Ishikawa (cell line): ENCODE data around the gene AARS2.

Source experiments
- CEBPB ChIP-seq: IDR thresholded peaks from 2 replicates; pipeline ENCODE4 v1.6.1; 2012
- CREB1 ChIP-seq: IDR thresholded peaks from 2 replicates; pipeline ENCODE4 v1.6.1; 2012; ENCODE audit warnings: low read depth
- EGR1 ChIP-seq: IDR thresholded peaks from 2 replicates; pipeline ENCODE4 v1.6.1; 2012
- EP300 ChIP-seq: IDR thresholded peaks from 2 replicates; pipeline ENCODE4 v1.6.1; 2012; ENCODE audit warnings: borderline replicate concordance
- FOXM1 ChIP-seq: IDR thresholded peaks from 2 replicates; pipeline ENCODE4 v1.6.1; 2012; ENCODE audit warnings: low read depth, borderline replicate concordance
- MAX ChIP-seq: IDR thresholded peaks from 2 replicates; pipeline ENCODE4 v1.6.1; 2012
- NFIC ChIP-seq: IDR thresholded peaks from 2 replicates; pipeline ENCODE4 v1.6.1; 2012
- RAD21 ChIP-seq: IDR thresholded peaks from 2 replicates; pipeline ENCODE4 v1.6.1; 2012; ENCODE audit warnings: low read depth
- REST ChIP-seq: IDR thresholded peaks from 2 replicates; pipeline ENCODE4 v1.6.1; 2012; ENCODE audit warnings: low read depth, mild to moderate bottlenecking
- TAF1 ChIP-seq: IDR thresholded peaks from 2 replicates; pipeline ENCODE4 v1.6.1; 2012; ENCODE audit warnings: low read depth, mild to moderate bottlenecking
- TCF12 ChIP-seq: IDR thresholded peaks from 2 replicates; pipeline ENCODE4 v1.6.1; 2012; ENCODE audit warnings: low read depth
- TEAD4 ChIP-seq: IDR thresholded peaks from 2 replicates; pipeline ENCODE4 v1.6.1; 2012
- USF1 ChIP-seq: IDR thresholded peaks from 2 replicates; pipeline ENCODE4 v1.6.1; 2012
- YY1 ChIP-seq: IDR thresholded peaks from 2 replicates; pipeline ENCODE4 v1.6.1; 2012; ENCODE audit warnings: low read depth
- ZBTB7A ChIP-seq: IDR thresholded peaks from 2 replicates; pipeline ENCODE4 v1.6.1; 2012; ENCODE audit warnings: low read depth

The AARS2 gene

GRCh38 chr6:44270526-44271405 is 42.4 kb downstream of the AARS2 start:
- TF ChIP-seq REST (peak; percentile 79), USF1 (no peak), MAX (no peak)

GRCh38 chr6:44269921-44270525 is 43.1 kb downstream of the AARS2 start, which contains the start of gene TMEM151B:
Gene TMEM151B, plus strand, starts transcription at chr6:44270450. Its CDS starts 293 bp downstream, at chr6:44270743.
- TF ChIP-seq USF1 (no peak), TEAD4 (no peak), CREB1 (no peak)

- TF ChIP-seq YY1, result no peak
- no peak for TF ChIP-seq CEBPB
- no peak for TF ChIP-seq CREB1
- no peak for TF ChIP-seq REST
- no peak for TF ChIP-seq EGR1
- TF ChIP-seq ZBTB7A, result no peak
- TF ChIP-seq USF1, result no peak
These were observed 43.8 kb downstream of the AARS2 start for GRCh38 chr6:44269178-44269920.

- TF ChIP-seq EP300 (no peak), NFIC (peak; percentile 51; the same call in 1 of the 2 replicates), RAD21 (peak; percentile 93), FOXM1 (no peak), YY1 (no peak), CREB1 (no peak), USF1 (no peak), TAF1 (no peak), MAX (no peak), TCF12 (0 out of 2 replicates have a peak, but pooled peaks have one; percentile 26), EGR1 (no peak), REST (no peak), ZBTB7A (no peak)
These were observed 45.0 kb downstream of the AARS2 start for GRCh38 chr6:44268095-44268628.
